GM12878 (cell line): ENCODE data around the gene KIFC3. TPM values are rescaled to one million over a fixed set of nuclear protein-coding genes. Genes with fewer than 3 reads are reported as not detected.
A peak's percentile ranks its signal among the peaks of the same experiment; 100 is the strongest.

Experiments used
- ATAC-seq: fragments of 200-7000 bp; cut with Tn5 transposase; 3 replicates; pipeline ENCODE4 v1.9.1; 2020; ENCODE audit warnings: mild to moderate bottlenecking, moderate library complexity
- BruUV-seq: library from RNA; stranded (reverse); fragments of 400-500 nt; replicated peaks from 2 replicates; lab custom pipeline; 2021; lab: Mats Ljungman, UMichigan
- CTCF ChIA-PET: fragments of 300-600 bp; sonication (Branson Sonifier 250); formaldehyde crosslinking; extraction: SDS; loops from one replicate; lab custom pipeline; 2021; ENCODE audit warnings: inconsistent platforms; lab: Yijun Ruan, JAX
- POLR2A ChIA-PET: fragments of 350-600 bp; formaldehyde crosslinking; extraction: SDS; loops from one replicate; lab custom pipeline; 2021; ENCODE audit warnings: inconsistent platforms; lab: Charles Lee
- RAD21 ChIA-PET: fragments of 300-600 bp; sonication (Branson Sonifier 250); formaldehyde crosslinking; loops from one replicate; lab custom pipeline; 2023; ENCODE audit warnings: antibody characterized with exemption; ENCODE audit not compliant: unreplicated experiment; lab: Charles Lee
- SMC1A ChIA-PET: fragments of 300-600 bp; sonication (Branson Sonifier 250); formaldehyde crosslinking; loops from one replicate; lab custom pipeline; 2023; ENCODE audit not compliant: unreplicated experiment, uncharacterized antibody; lab: Charles Lee
- DNase-seq: peaks from one replicate; pipeline ENCODE4 v3.0.0-alpha.2; 2011; ENCODE audit warnings: low read depth, low spot score
- FAIRE-seq: peaks from 3 replicates; lab custom pipeline; 2011; peaks lifted over from hg19 to GRCh38; lab: Jason Lieb, UNC
- H2AFZ ChIP-seq: 2 replicates; pipeline ENCODE4 v1.6.0; 2011; ENCODE audit warnings: low read depth, low read length, control low read depth; ENCODE audit not compliant: control insufficient read depth
- H3K27ac ChIP-seq: 2 replicates; pipeline ENCODE4 v1.5.1; 2011; ENCODE audit warnings: control low read depth; ENCODE audit not compliant: control insufficient read depth, insufficient read depth
- H3K27me3 ChIP-seq, 2 experiments: replicated peaks in 1 of 2; 2 replicates each; pipeline versions ENCODE4 v1.6.0 to v1.6.1; 2011; ENCODE audit warnings: low read length in 1 of 2; ENCODE audit not compliant: control insufficient read depth in 2 of 2, insufficient read depth in 2 of 2
- H3K36me3 ChIP-seq, 2 experiments: 2 replicates each; pipeline ENCODE4 v1.5.1; 2011; ENCODE audit warnings: low read length in 1 of 2; ENCODE audit not compliant: control insufficient read depth in 2 of 2, insufficient read depth in 2 of 2
- H3K4me1 ChIP-seq: 2 replicates; pipeline ENCODE4 v1.6.1; 2011; ENCODE audit warnings: mild to moderate bottlenecking, low read length, moderate library complexity, mixed read lengths; ENCODE audit not compliant: control insufficient read depth, insufficient read depth
- H3K4me2 ChIP-seq: 2 replicates; pipeline ENCODE4 v1.6.0; 2011; ENCODE audit warnings: control low read depth; ENCODE audit not compliant: control insufficient read depth, insufficient read depth
- H3K4me3 ChIP-seq: fragments of 200-600 bp; sonication (generic); 2 replicates; pipeline ENCODE4 v1.5.1; 2016
- H3K79me2 ChIP-seq: 2 replicates; pipeline ENCODE4 v1.6.0; 2011; ENCODE audit warnings: low read length; ENCODE audit not compliant: control insufficient read depth, insufficient read depth
- H3K9ac ChIP-seq: 2 replicates; pipeline ENCODE4 v1.8.0; 2011; ENCODE audit warnings: low read length, control low read depth, mixed read lengths; ENCODE audit not compliant: control insufficient read depth, insufficient read depth
- H3K9me3 ChIP-seq: replicated peaks from 3 replicates; pipeline ENCODE4 v1.5.1; 2011; ENCODE audit warnings: mild to moderate bottlenecking, low read length; ENCODE audit not compliant: control insufficient read depth, insufficient read depth
- H4K20me1 ChIP-seq: 2 replicates; pipeline ENCODE4 v1.6.0; 2011; ENCODE audit not compliant: control insufficient read depth, insufficient read depth
- CTCF ChIP-seq, 3 experiments: IDR thresholded peaks in 2 of 3; conservative IDR thresholded peaks in 1 of 3; 2 replicates each; pipeline ENCODE4 v1.5.1; 2011; ENCODE audit warnings: low read depth in 3 of 3, low read length in 3 of 3, mild to moderate bottlenecking in 3 of 3, control low read depth in 2 of 3, moderate library complexity in 2 of 3, inconsistent platforms in 1 of 3, mixed read lengths in 1 of 3; ENCODE audit not compliant: control insufficient read depth in 2 of 3, insufficient read depth in 1 of 3; ENCODE audit errors: extremely low read depth in 1 of 3
- FOXM1 ChIP-seq: IDR thresholded peaks from 2 replicates; pipeline ENCODE4 v1.6.1; 2012; ENCODE audit warnings: low read depth, mild to moderate bottlenecking, inconsistent platforms, low read length, moderate library complexity
- JUNB ChIP-seq: IDR thresholded peaks from 2 replicates; pipeline ENCODE4 v1.6.1; 2016; ENCODE audit warnings: antibody characterized with exemption, mild to moderate bottlenecking
- NR2C1 ChIP-seq: fragments of 450-650 bp; IDR thresholded peaks from 2 replicates; pipeline ENCODE4 v1.6.1; 2017; ENCODE audit warnings: antibody characterized with exemption, mild to moderate bottlenecking, moderate library complexity
- PAX8 ChIP-seq: fragments of 450-650 bp; IDR thresholded peaks from 2 replicates; pipeline ENCODE4 v1.6.1; 2017; ENCODE audit warnings: mild to moderate bottlenecking, moderate library complexity
- POU2F2 ChIP-seq: IDR thresholded peaks from 3 replicates; pipeline ENCODE4 v1.6.1; 2011; ENCODE audit warnings: low read depth, mild to moderate bottlenecking, low read length, borderline replicate concordance
- RAD51 ChIP-seq: fragments of 450-650 bp; IDR thresholded peaks from 2 replicates; pipeline ENCODE4 v1.6.1; 2016; ENCODE audit warnings: moderate library complexity, mild to moderate bottlenecking, inconsistent platforms
- SMAD5 ChIP-seq: IDR thresholded peaks from 2 replicates; pipeline ENCODE4 v1.6.1; 2016; ENCODE audit warnings: antibody characterized with exemption, low read depth
- SMC3 ChIP-seq: IDR thresholded peaks from 2 replicates; pipeline ENCODE4 v1.6.1; 2011; ENCODE audit warnings: low read length, improper control_type of control experiment, borderline replicate concordance
- SREBF1 ChIP-seq: IDR thresholded peaks from 2 replicates; pipeline ENCODE4 v1.6.1; 2012; ENCODE audit warnings: mild to moderate bottlenecking, low read length
- SUPT20H ChIP-seq: IDR thresholded peaks from 2 replicates; pipeline ENCODE4 v1.6.1; 2011; ENCODE audit warnings: low read depth, mild to moderate bottlenecking, low read length, moderate library complexity, borderline replicate concordance; ENCODE audit not compliant: control insufficient read depth
- WGBS: methylation state at CpG from one replicate; pipeline ENCODE4 v1.1.6; 2016; ENCODE audit warnings: low lambda C conversion rate; ENCODE audit not compliant: insufficient replicate concordance, insufficient coverage; ENCODE audit errors: missing lambda C conversion rate; 5-methylcytosine and 5-hydroxymethylcytosine counted together
- in situ Hi-C: fragments of 300-500 bp; cut with MboI; formaldehyde crosslinking; loops from 9 replicates; pipeline ENCODE4 v1.14.3; 2018; ENCODE audit warnings: mixed read lengths
- intact Hi-C: fragments of 100-400 bp; cut with micrococcal nuclease; formaldehyde crosslinking; loops from one replicate; pipeline ENCODE4 v1.14.2; 2022; ENCODE audit not compliant: unreplicated experiment
- polyA plus RNA-seq, 11 experiments: library from polyadenylated mRNA; depleted of rRNA in 4 of 11; unstranded in 6 of 11; stranded (reverse) in 5 of 11; fragments of >200 nt; fragmentation: Nextera tagmentation in 4 of 11; fragmentation: Illumina TruSeq in 1 of 11; extraction: Ambion mirVana in 4 of 11; extraction: Trizol in 1 of 11; gene quantifications; 1 replicate in 1 of 11; 2 replicates in 10 of 11; pipeline versions ENCODE4 v1.2.1 to v1.2.3, GENCODE V29; 2011 to 2016; ENCODE audit warnings: inconsistent platforms in 2 of 11, missing spikeins in 2 of 11, low read depth in 1 of 11
- total RNA-seq, 4 experiments: library from RNA; depleted of rRNA in 3 of 4; stranded (reverse); fragments of >200 nt in 3 of 4; fragmentation: Illumina TruSeq in 1 of 4; extraction: Trizol in 1 of 4; gene quantifications; 2 replicates each; pipeline versions ENCODE4 v1.2.1 to v1.2.3, GENCODE V29; 2013 to 2021

The KIFC3 gene
- total and polyA plus RNA-seq, 10 of the 15 experiments (the other 5 are each of a cell fraction or from before 2014, with no cell fraction given): 0.22 to 1.3 (median 0.26) TPM; not detected in 3

GRCh38 chr16:57757326-57757786 is 44.9 kb downstream of the KIFC3 start (continued):
- TF ChIP-seq CTCF (IDR thresholded peaks at IDR 0.05 in 2 of 3, conservative IDR thresholded peaks at IDR 0.05 in 1 of 3; ENCODE audit: control insufficient read depth in 2 of 3, extremely low read depth in 1 of 3, insufficient read depth in 1 of 3, low read depth in 3 of 3, low read length in 3 of 3): peak; percentile 96 to 97 (median 97)
- TF ChIP-seq JUNB: no peak
- TF ChIP-seq RAD51: no peak
- TF ChIP-seq NR2C1: no peak
- no peak for TF ChIP-seq SREBF1
- peak; percentile 83 for TF ChIP-seq SMC3
- no peak for TF ChIP-seq PAX8
- TF ChIP-seq POU2F2: no peak

- 56% methylated on average over 15 of the region's 15 CpGs for WGBS
- POLR2A ChIA-PET: interaction anchor here (0.5 kb wide), 1 partner anchor 1382 kb away, joined by 4 read pairs; no protein-coding TSS in a partner anchor
- Histone ChIP-seq H2AFZ (no peak overlapping the region), H3K36me3 (no peaks in the 10 kb centered on the region; a peak in 1 of 4 replicates), H3K9me3 (no peaks in the 10 kb centered on the region), H3K79me2 (no peaks in the 10 kb centered on the region), H3K9ac (no peak overlapping the region), H3K27ac (no peak overlapping the region), H3K4me1 (no peaks in the 10 kb centered on the region), H4K20me1 (no peaks in the 10 kb centered on the region), H3K4me2 (no peak overlapping the region), H3K4me3 (no peak overlapping the region), H3K27me3 (no peaks in the 10 kb centered on the region)
- in situ Hi-C loops: loop anchor here (5.0 kb wide), 1 partner anchor 246 kb away; the partner anchor contains the start of genes USB1 and ZNF319
- no TSS peak for BruUV-seq
- TF ChIP-seq SUPT20H (no peak), SMAD5 (no peak), FOXM1 (no peak)
- RAD21 ChIA-PET: interaction anchor here (1.5 to 2.0 kb wide), 2 partner anchors 9 to 106 kb away, joined by 3 to 6 read pairs; no protein-coding TSS in a partner anchor
- SMC1A ChIA-PET: interaction anchor here (0.9 to 1.4 kb wide), 2 partner anchors 142 to 245 kb away, joined by 3 to 5 read pairs; no protein-coding TSS in a partner anchor
- CTCF ChIA-PET: interaction anchor here (0.6 to 2.5 kb wide), 14 partner anchors 11 to 369 kb away, joined by 3 to 9 read pairs (median 3); no protein-coding TSS in a partner anchor
- ATAC-seq (peak; percentile 4; the same call in 2 of the 3 replicates), DNase-seq (no peak), FAIRE-seq (no peak)
- intact Hi-C loops: loop anchor here (1.0 to 5.0 kb wide), 2 partner anchors 106 to 249 kb away; no protein-coding TSS in a partner anchor
Measured at GRCh38 chr16:57756424-57757325, 45.6 kb downstream of the KIFC3 start.
